Measurements from ENCODE around the gene G6PC1. TPM values are rescaled to one million over a fixed set of nuclear protein-coding genes. Genes with fewer than 3 reads are reported as not detected.
"Not testable (repeated sequence)": the region's sequence is repeated elsewhere in the genome, so short reads cannot be mapped to it uniquely, and the experiment has no call there.

G6PC1 gene
- total RNA-seq, 1 donor from 2014 or later, result not detected

- ATAC-seq (no peak), DNase-seq (no peak)
- Histone ChIP-seq H3K4me3 (no peak overlapping the region), H3K27ac (no peak overlapping the region), H3K4me1 (peaks cover 18% of the 10 kb centered on the region), H3K36me3 (no peaks in the 10 kb centered on the region), H3K27me3 (ENCODE audit: low read depth) (no peaks in the 10 kb centered on the region), H3K9me3 (no peaks in the 10 kb centered on the region)
- no peak for TF ChIP-seq CTCF (IDR thresholded peaks at IDR 0.05)
- intact Hi-C loops (cut with DNase I), result no loop called here
Measured at GRCh38 chr17:42883802-42884558, 16.6 kb upstream of the G6PC1 start.

- H3K4me3 ChIP-seq; intact Hi-C loops (cut with DNase I); H3K9me3 ChIP-seq; H3K27ac ChIP-seq; H3K27me3 ChIP-seq (ENCODE audit: low read depth); H3K36me3 ChIP-seq; ATAC-seq; DNase-seq: not testable (repeated sequence)
- peaks cover 18% of the 10 kb centered on the region for H3K4me1 ChIP-seq
Measured at GRCh38 chr17:42885806-42886205, 14.8 kb upstream of the G6PC1 start.

GRCh38 chr17:42886283-42887176 lies 14.1 kb upstream of the G6PC1 start:
- peaks cover 25% of the 10 kb centered on the region for H3K4me1 ChIP-seq
- TF ChIP-seq CTCF (IDR thresholded peaks at IDR 0.05), result no peak
- H3K9me3 ChIP-seq, result no peaks in the 10 kb centered on the region
- no peak for DNase-seq
- ATAC-seq, result peak; percentile 37 to 55
- no peaks in the 10 kb centered on the region for H3K27me3 ChIP-seq (ENCODE audit: low read depth)
- intact Hi-C loops (cut with DNase I), result no loop called here
- H3K4me3 ChIP-seq, result no peak overlapping the region
- no peaks in the 10 kb centered on the region for H3K36me3 ChIP-seq
- no peak overlapping the region for H3K27ac ChIP-seq

GRCh38 chr17:42889809-42890208 lies 10.8 kb upstream of the G6PC1 start:
- Histone ChIP-seq H3K4me1 (peaks cover 58% of the 10 kb centered on the region), H3K27ac (no peak overlapping the region), H3K36me3 (no peaks in the 10 kb centered on the region), H3K27me3 (ENCODE audit: low read depth) (no peaks in the 10 kb centered on the region), H3K4me3 (no peak overlapping the region), H3K9me3 (no peaks in the 10 kb centered on the region)
- intact Hi-C loops (cut with DNase I), result no loop called here
- no peak for TF ChIP-seq CTCF (IDR thresholded peaks at IDR 0.05)
- no peak for ATAC-seq
- DNase-seq, result no peak

- TF ChIP-seq CTCF (IDR thresholded peaks at IDR 0.05), result no peak
- Histone ChIP-seq H3K4me1 (peaks cover 60% of the 10 kb centered on the region), H3K9me3 (no peaks in the 10 kb centered on the region), H3K27me3 (ENCODE audit: low read depth) (no peaks in the 10 kb centered on the region), H3K36me3 (no peaks in the 10 kb centered on the region), H3K4me3 (no peak overlapping the region), H3K27ac (peak overlapping the region; percentile 76)
- DNase-seq (no peak), ATAC-seq (peak; percentile 30 to 45)
- intact Hi-C loops (cut with DNase I), result no loop called here
Measured at GRCh38 chr17:42891539-42892152, 9.0 kb upstream of the G6PC1 start.
